ENCODE measurements around the gene NTN4.
"Not testable (repeated sequence)": the region's sequence is repeated elsewhere in the genome, so short reads cannot be mapped to it uniquely, and the experiment has no call there.

NTN4 gene

GRCh38 chr12:95701275-95701674 is 89.3 kb downstream of the NTN4 start:
- no peak for TF ChIP-seq POLR2A (IDR thresholded peaks at IDR 0.05; ENCODE audit: low read depth, low read length)
- DNase-seq (ENCODE audit: insufficient read length, low spot score) (no peak), FAIRE-seq (peak; percentile 88)

- no peak for TF ChIP-seq POLR2A (IDR thresholded peaks at IDR 0.05; ENCODE audit: low read depth, low read length)
- FAIRE-seq = peak; percentile 99
- peak; percentile 55 for DNase-seq (ENCODE audit: insufficient read length, low spot score)
These were observed 90.2 kb downstream of the NTN4 start for GRCh38 chr12:95700316-95700785.

DNA sequence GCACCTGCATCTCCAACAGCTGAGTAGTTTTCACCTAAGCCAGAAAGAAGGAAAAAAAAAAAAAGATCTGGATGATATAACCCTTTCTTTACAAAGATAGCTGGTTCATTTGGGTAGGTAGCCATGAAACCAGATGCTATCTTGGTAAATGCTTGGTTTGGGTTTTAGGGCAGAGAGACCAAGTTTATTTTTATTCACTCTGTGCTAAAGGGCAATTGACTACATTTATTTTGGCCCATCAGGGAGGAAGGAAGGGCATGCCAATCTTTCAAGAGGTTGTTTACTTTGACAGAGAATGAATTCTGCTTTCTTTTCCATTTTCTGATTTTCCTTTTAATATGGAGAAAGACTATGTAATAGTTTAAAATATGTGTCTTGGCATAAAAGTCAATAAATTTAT is 91.0 kb downstream of the NTN4 start:
- TF ChIP-seq POLR2A (IDR thresholded peaks at IDR 0.05; ENCODE audit: low read depth, low read length) = no peak
- no peak for DNase-seq (ENCODE audit: insufficient read length, low spot score)
- FAIRE-seq = no peak

DNA sequence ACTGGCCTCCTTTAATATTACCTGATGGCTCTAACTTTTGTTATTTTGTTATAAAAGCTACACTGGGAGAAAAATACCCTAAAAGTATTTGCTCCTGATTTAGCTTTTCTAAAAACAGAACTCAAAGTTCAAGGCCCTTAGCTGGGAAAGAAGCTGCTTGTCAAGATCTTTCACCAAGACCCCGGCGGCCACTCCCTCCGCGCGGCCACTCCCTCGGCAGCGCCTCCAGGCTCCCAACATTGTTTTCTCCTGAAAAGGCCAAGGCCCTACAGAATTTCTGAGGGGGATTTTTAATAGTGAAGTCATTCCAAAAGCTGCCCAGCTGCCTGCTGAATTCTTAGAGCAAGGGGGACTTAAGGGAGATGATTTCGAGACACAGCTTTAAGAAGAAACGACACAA is 96.4 kb downstream of the NTN4 start:
- TF ChIP-seq POLR2A (IDR thresholded peaks at IDR 0.05; ENCODE audit: low read depth, low read length) = no peak
- no peak for DNase-seq (ENCODE audit: insufficient read length, low spot score)
- FAIRE-seq = no peak

GRCh38 chr12:95693689-95694088 is 96.9 kb downstream of the NTN4 start:
- DNase-seq (ENCODE audit: insufficient read length, low spot score) (no peak), FAIRE-seq (no peak)
- TF ChIP-seq POLR2A (IDR thresholded peaks at IDR 0.05; ENCODE audit: low read depth, low read length) = no peak

DNA sequence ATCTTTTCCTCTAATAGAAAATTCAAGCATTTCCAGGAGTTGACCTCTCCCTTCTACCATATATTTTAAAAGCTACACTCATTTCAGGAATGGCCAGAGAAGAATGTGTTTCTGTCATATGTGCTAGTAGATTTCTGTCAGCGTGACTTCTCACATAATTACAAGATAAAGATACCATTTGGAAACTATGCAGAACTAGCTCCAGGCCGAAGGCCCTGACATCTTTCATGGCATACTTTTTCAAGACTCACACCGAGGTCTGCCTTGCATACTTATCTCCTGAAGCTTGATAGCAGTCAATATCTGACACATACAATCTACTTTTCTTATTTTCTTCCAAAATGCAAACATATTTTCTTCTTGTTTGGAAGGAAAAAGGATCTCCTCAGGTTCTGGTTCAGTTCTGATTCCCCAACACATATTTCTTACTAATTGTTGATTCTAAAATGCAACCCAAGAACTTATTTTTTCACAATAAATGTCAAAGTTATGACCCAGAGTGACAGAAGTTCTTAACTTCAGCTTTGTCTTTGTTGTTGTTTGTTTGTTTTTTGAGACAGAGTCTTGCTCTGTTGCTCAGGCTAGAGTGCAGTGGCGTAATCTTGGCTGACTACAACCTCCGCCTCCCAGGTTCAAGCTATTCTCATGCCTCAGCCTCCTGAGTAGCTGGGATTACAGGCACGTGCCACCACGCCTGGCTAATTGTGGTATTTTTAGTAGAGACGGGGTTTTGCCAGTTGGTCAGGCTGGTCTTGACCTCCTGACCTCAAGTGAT is 99.5 kb downstream of the NTN4 start:
- DNase-seq (ENCODE audit: insufficient read length, low spot score) (no peak), FAIRE-seq (no peak)
- TF ChIP-seq POLR2A (IDR thresholded peaks at IDR 0.05; ENCODE audit: low read depth, low read length) = no peak

DNA sequence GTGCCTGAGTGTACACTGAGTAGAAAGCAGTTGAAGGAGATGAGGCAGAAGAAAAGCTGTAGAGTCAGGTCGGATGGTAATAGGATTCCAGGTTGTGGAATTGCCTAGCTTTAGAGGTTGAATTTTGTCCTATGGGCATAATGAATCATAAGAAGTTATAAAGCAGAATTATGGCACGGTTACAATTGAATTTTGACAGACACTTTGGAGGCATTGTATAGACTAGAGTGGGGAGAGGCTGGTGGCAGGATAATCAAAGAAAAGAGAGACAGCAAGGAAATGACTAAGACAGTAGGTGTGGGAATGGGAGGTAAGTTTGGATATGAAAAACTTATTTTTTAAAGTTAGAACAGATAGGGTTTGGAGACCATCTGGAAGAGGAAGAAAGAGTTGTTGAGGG is 102.6 kb downstream of the NTN4 start:
- DNase-seq (ENCODE audit: insufficient read length, low spot score) = no peak
- no peak for FAIRE-seq
- TF ChIP-seq POLR2A (IDR thresholded peaks at IDR 0.05; ENCODE audit: low read depth, low read length) = no peak

DNA sequence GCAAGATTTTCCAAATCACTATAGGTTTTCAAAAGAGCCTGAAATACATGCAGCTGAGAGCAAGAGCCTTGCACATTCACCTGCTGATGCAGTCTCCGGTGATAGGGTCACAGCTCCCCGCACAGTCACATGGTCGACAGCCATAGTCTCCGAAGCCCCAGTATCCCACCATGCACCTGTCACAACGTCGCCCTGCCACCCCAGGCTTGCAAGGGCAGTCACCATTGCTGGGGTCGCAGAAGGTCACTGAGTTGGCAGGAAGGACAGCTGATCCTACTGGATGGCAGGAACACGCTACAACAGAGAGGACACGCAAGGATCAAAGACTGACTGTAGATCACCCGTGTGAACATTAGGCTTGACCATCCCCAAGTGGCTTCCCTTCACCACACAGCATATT is 107.1 kb downstream of the NTN4 start:
- TF ChIP-seq POLR2A (IDR thresholded peaks at IDR 0.05; ENCODE audit: low read depth, low read length) = no peak
- FAIRE-seq (no peak), DNase-seq (ENCODE audit: insufficient read length, low spot score) (no peak)

DNA sequence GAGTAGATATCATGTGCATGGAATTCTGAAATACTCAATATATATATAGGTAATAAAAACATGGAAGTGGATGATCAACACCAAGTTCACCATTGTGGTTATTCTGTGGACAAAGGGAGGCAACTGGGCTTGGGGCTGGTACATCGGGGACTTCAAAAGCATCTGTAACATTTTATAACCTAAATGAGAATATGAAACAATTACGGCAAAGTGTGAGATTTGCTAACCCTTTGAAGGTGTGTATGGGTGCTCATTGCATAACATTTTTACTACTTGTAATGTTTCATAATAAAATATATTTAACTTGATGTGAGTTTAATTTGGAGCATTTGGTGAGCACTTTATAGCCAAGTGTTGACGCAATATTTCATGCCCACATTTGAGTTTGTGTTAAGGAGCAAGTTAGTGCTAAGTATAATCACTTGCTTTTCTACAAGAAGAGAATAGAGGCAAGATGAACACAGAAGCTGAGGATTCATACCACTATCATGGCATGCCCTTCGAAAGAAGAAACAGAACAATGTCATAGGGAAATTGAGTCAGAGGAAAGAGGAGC is 109.3 kb downstream of the NTN4 start:
- FAIRE-seq = no peak
- no peak for DNase-seq (ENCODE audit: insufficient read length, low spot score)
- no peak for TF ChIP-seq POLR2A (IDR thresholded peaks at IDR 0.05; ENCODE audit: low read depth, low read length)

- no peak for DNase-seq (ENCODE audit: insufficient read length, low spot score)
- TF ChIP-seq POLR2A (IDR thresholded peaks at IDR 0.05; ENCODE audit: low read depth, low read length) = no peak
- FAIRE-seq = no peak
These were observed 111.9 kb downstream of the NTN4 start for GRCh38 chr12:95678684-95679083.

- not testable (repeated sequence) for DNase-seq (ENCODE audit: insufficient read length, low spot score); FAIRE-seq
These were observed 112.8 kb downstream of the NTN4 start for GRCh38 chr12:95677782-95678181.

- DNase-seq (ENCODE audit: insufficient read length, low spot score) (no peak), FAIRE-seq (peak; percentile 38)
- TF ChIP-seq POLR2A (IDR thresholded peaks at IDR 0.05; ENCODE audit: low read depth, low read length) = no peak
These were observed 115.9 kb downstream of the NTN4 start for GRCh38 chr12:95674631-95675030.

GRCh38 chr12:95674163-95674562 is 116.4 kb downstream of the NTN4 start:
- DNase-seq (ENCODE audit: insufficient read length, low spot score) (no peak), FAIRE-seq (no peak)
- no peak for TF ChIP-seq POLR2A (IDR thresholded peaks at IDR 0.05; ENCODE audit: low read depth, low read length)

DNA sequence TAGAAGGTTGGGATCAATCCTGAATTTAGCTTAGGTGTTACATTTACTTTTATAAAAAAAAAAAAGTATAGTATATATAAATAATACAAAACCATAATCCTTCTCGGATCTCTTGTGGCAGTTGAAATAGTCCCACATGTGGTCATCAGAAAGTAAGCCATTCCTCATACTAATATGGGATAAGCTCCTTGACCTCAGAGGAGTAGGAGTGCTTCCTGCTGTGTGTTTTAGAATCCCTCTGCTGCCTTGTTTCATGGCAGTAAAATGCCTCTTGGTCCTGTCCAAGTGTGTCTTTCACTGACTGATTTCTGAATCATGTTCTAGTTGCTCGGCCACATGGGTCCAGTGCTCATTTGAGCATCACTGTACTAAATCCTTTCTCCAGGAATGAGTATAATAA is 117.0 kb downstream of the NTN4 start:
- DNase-seq (ENCODE audit: insufficient read length, low spot score) = no peak
- no peak for FAIRE-seq
- TF ChIP-seq POLR2A (IDR thresholded peaks at IDR 0.05; ENCODE audit: low read depth, low read length) = no peak

- FAIRE-seq (no peak), DNase-seq (ENCODE audit: insufficient read length, low spot score) (no peak)
- no peak for TF ChIP-seq POLR2A (IDR thresholded peaks at IDR 0.05; ENCODE audit: low read depth, low read length)
These were observed 118.4 kb downstream of the NTN4 start for GRCh38 chr12:95672166-95672565.

Measured in H54 (cell line).